Sigmoid colon (tissue), 4 donors: ENCODE data around the gene CASQ2.

Source experiments
- POLR2A ChIP-seq, 2 donors: fragments of 450-650 bp; IDR thresholded peaks; one replicate each; pipeline ENCODE4 v1.6.1; 2016; ENCODE audit warnings: antibody characterized with exemption in 2 of 2, mild to moderate bottlenecking in 2 of 2, moderate library complexity in 2 of 2
- POLR2AphosphoS5 ChIP-seq, 4 donors: sonication (generic); formaldehyde crosslinking; IDR thresholded peaks; one replicate each; pipeline ENCODE4 v1.6.1; 2017; ENCODE audit warnings: antibody characterized with exemption in 4 of 4
- TF ChIP-seq, protein P1 (sequence below), 4 experiments: fragments of 450-650 bp in 3 of 4; fragments of 200-600 bp in 1 of 4; IDR thresholded peaks; one replicate each; pipeline ENCODE4 v1.5.1; 2016 to 2019; ENCODE audit warnings: antibody characterized with exemption in 4 of 4, mild to moderate bottlenecking in 3 of 4, moderate library complexity in 2 of 4

DNA sequence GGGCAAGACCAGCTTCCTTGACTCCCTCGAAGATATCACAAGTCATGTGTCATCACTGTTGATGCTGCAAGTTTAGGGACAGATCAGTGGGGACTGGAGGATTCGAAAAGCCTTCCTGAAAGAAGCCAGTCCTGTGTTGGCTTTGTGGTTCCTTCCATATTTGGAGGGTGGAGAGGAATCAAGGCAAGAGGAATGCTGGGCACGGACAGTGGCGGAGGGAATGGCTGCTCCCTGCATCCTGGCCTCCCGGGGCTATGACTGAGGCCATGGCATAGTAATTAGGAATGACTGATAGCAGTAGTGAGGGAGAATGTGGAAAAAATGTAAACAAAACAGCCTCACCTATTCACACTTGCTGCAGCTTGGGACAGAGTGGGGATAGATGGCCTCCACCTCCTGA, 90.4 kb downstream of the CASQ2 start:
- no peak for TF ChIP-seq POLR2AphosphoS5 (IDR thresholded peaks at IDR 0.05)
- TF ChIP-seq, protein P1, sequence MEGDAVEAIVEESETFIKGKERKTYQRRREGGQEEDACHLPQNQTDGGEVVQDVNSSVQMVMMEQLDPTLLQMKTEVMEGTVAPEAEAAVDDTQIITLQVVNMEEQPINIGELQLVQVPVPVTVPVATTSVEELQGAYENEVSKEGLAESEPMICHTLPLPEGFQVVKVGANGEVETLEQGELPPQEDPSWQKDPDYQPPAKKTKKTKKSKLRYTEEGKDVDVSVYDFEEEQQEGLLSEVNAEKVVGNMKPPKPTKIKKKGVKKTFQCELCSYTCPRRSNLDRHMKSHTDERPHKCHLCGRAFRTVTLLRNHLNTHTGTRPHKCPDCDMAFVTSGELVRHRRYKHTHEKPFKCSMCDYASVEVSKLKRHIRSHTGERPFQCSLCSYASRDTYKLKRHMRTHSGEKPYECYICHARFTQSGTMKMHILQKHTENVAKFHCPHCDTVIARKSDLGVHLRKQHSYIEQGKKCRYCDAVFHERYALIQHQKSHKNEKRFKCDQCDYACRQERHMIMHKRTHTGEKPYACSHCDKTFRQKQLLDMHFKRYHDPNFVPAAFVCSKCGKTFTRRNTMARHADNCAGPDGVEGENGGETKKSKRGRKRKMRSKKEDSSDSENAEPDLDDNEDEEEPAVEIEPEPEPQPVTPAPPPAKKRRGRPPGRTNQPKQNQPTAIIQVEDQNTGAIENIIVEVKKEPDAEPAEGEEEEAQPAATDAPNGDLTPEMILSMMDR (IDR thresholded peaks at IDR 0.05): no peak
- no peak for TF ChIP-seq POLR2A (IDR thresholded peaks at IDR 0.05)
